HepG2 (cell line): Measurements from ENCODE around the gene CFI. TPM values are rescaled to one million over a fixed set of nuclear protein-coding genes. Genes with fewer than 3 reads are reported as not detected.
A peak's percentile ranks its signal among the peaks of the same experiment; 100 is the strongest.

Experiments
- ATAC-seq: fragments of 200-7000 bp; cut with Tn5 transposase; 3 replicates; pipeline ENCODE4 v1.9.1; 2020; ENCODE audit warnings: mild to moderate bottlenecking, moderate library complexity
- BruUV-seq: library from RNA; stranded (reverse); fragments of 400-500 nt; replicated peaks from 2 replicates; lab custom pipeline; 2021; lab: Mats Ljungman, UMichigan
- CTCF ChIA-PET: fragments of 300-600 bp; formaldehyde crosslinking; extraction: SDS; loops from one replicate; lab custom pipeline; 2021; ENCODE audit warnings: low total read pairs, inconsistent platforms, low intra/inter-chr PET ratio; lab: Yijun Ruan, JAX
- POLR2A ChIA-PET: fragments of 350-600 bp; sonication (Branson Sonifier 250); formaldehyde crosslinking; loops from one replicate; lab custom pipeline; 2020; ENCODE audit warnings: antibody characterized with exemption, inconsistent platforms; lab: Yijun Ruan, JAX
- DNase-seq: peaks from one replicate; pipeline ENCODE4 v3.0.0-alpha.2; 2015; ENCODE audit warnings: low spot score
- FAIRE-seq: peaks from 3 replicates; lab custom pipeline; 2011; peaks lifted over from hg19 to GRCh38; lab: Jason Lieb, UNC
- H2AFZ ChIP-seq: one replicate; pipeline ENCODE4 v1.6.1; 2011; ENCODE audit warnings: low read length, inconsistent platforms
- H3K27ac ChIP-seq: fragments of 300-600 bp; 3 replicates; pipeline ENCODE4 v1.8.0; 2011; ENCODE audit warnings: mixed run types, mild to moderate bottlenecking, mixed read lengths, low read length, inconsistent platforms; ENCODE audit not compliant: insufficient read depth; ENCODE audit errors: extremely low read length
- H3K27me3 ChIP-seq, 2 experiments: fragments of 200-600 bp in 1 of 2; 2 replicates in 1 of 2; 3 replicates in 1 of 2; pipeline versions ENCODE4 v1.6.0 to v1.8.0; 2011; ENCODE audit warnings: low read length in 2 of 2, mild to moderate bottlenecking in 2 of 2, moderate library complexity in 2 of 2, inconsistent platforms in 1 of 2; ENCODE audit not compliant: insufficient read depth in 2 of 2, control insufficient read depth in 1 of 2
- H3K36me3 ChIP-seq, 2 experiments: fragments of 200-600 bp in 1 of 2; replicated peaks in 1 of 2; 2 replicates in 1 of 2; 3 replicates in 1 of 2; pipeline versions ENCODE4 v1.5.1 to v1.8.0; 2011; ENCODE audit warnings: low read length in 2 of 2, inconsistent platforms in 1 of 2; ENCODE audit not compliant: insufficient read depth in 2 of 2, control insufficient read depth in 1 of 2
- H3K4me1 ChIP-seq: 2 replicates; pipeline ENCODE4 v1.5.1; 2012; ENCODE audit warnings: low read length, inconsistent platforms; ENCODE audit not compliant: insufficient read depth
- H3K4me2 ChIP-seq: 2 replicates; pipeline ENCODE4 v1.6.0; 2011; ENCODE audit warnings: low read depth, low read length, inconsistent platforms
- H3K4me3 ChIP-seq, 3 experiments: fragments of 200-600 bp in 1 of 3; sonication (generic), shearing (Covaris generic) in 1 of 3; replicated peaks in 1 of 3; 2 replicates each; pipeline ENCODE4 v1.5.1; 2011 to 2016; ENCODE audit warnings: low read length in 3 of 3, inconsistent platforms in 2 of 3, low read depth in 2 of 3, mild to moderate bottlenecking in 2 of 3, control low read depth in 1 of 3, mixed read lengths in 1 of 3; ENCODE audit not compliant: insufficient read depth in 1 of 3
- H3K79me2 ChIP-seq: one replicate; pipeline ENCODE4 v1.6.1; 2011; ENCODE audit warnings: low read length, inconsistent platforms; ENCODE audit not compliant: insufficient read depth
- H3K9ac ChIP-seq: 2 replicates; pipeline ENCODE4 v1.6.0; 2011; ENCODE audit warnings: mild to moderate bottlenecking, low read depth, low read length, inconsistent platforms; ENCODE audit not compliant: insufficient read depth
- H3K9me3 ChIP-seq: 2 replicates; pipeline ENCODE4 v1.5.1; 2012; ENCODE audit warnings: mild to moderate bottlenecking, low read length
- H4K20me1 ChIP-seq: 2 replicates; pipeline ENCODE4 v1.6.0; 2011; ENCODE audit warnings: inconsistent platforms, mild to moderate bottlenecking, low read length, moderate library complexity; ENCODE audit not compliant: insufficient read depth
- CEBPG ChIP-seq: IDR thresholded peaks from 2 replicates; pipeline ENCODE4 v1.6.1; 2016
- CTCF ChIP-seq: sonication (generic); formaldehyde crosslinking; IDR thresholded peaks from 2 replicates; pipeline ENCODE4 v1.5.0; 2020; ENCODE audit warnings: mild to moderate bottlenecking, missing genetic modification reagents, moderate library complexity
- FOXO4 ChIP-seq: sonication (generic); formaldehyde crosslinking; conservative IDR thresholded peaks from 2 replicates; pipeline ENCODE4 v1.8.1; 2023; ENCODE audit warnings: missing genetic modification reagents
- POLR2A ChIP-seq, 2 experiments: IDR thresholded peaks; 2 replicates each; pipeline ENCODE4 v1.6.1; 2011; ENCODE audit warnings: low read depth in 2 of 2, low read length in 2 of 2, mild to moderate bottlenecking in 1 of 2, moderate library complexity in 1 of 2; ENCODE audit not compliant: insufficient read depth in 1 of 2
- PRDM4 ChIP-seq: sonication (generic); formaldehyde crosslinking; IDR thresholded peaks from 2 replicates; pipeline ENCODE4 v1.9.0; 2021; ENCODE audit warnings: missing genetic modification reagents, borderline replicate concordance
- SIX1 ChIP-seq: sonication (generic); formaldehyde crosslinking; IDR thresholded peaks from 2 replicates; pipeline ENCODE4 v1.4.0; 2020; ENCODE audit warnings: missing genetic modification reagents, borderline replicate concordance
- SMC3 ChIP-seq: IDR thresholded peaks from 2 replicates; pipeline ENCODE4 v1.6.1; 2011; ENCODE audit warnings: low read length, improper control_type of control experiment
- STAG1 ChIP-seq: sonication (generic); formaldehyde crosslinking; IDR thresholded peaks from 2 replicates; pipeline ENCODE4 v1.4.0; 2020; ENCODE audit warnings: missing genetic modification reagents
- ZFAT ChIP-seq: sonication (generic); formaldehyde crosslinking; conservative IDR thresholded peaks from 2 replicates; pipeline ENCODE4 v1.8.1; 2023; ENCODE audit warnings: missing genetic modification reagents, inconsistent platforms
- ZNF513 ChIP-seq: sonication (generic); formaldehyde crosslinking; conservative IDR thresholded peaks from 2 replicates; pipeline ENCODE4 v1.5.0; 2020; ENCODE audit warnings: missing genetic modification reagents
- ZNF619 ChIP-seq: sonication (generic); formaldehyde crosslinking; IDR thresholded peaks from 2 replicates; pipeline ENCODE4 v1.4.0; 2020; ENCODE audit warnings: mild to moderate bottlenecking, missing genetic modification reagents
- ZNF891 ChIP-seq: sonication (generic); formaldehyde crosslinking; IDR thresholded peaks from 2 replicates; pipeline ENCODE4 v1.5.0; 2020; ENCODE audit warnings: mild to moderate bottlenecking, missing genetic modification reagents
- WGBS: methylation state at CpG from one replicate; pipeline ENCODE4 v1.1.6; 2017; ENCODE audit warnings: low lambda C conversion rate; 5-methylcytosine and 5-hydroxymethylcytosine counted together
- in situ Hi-C: cut with HindIII; loops from 2 replicates; pipeline ENCODE4 v1.10.0; 2017; ENCODE audit warnings: low pct_unique_long_range_greater_than_20kb; ENCODE audit not compliant: extremely low pct_ligation_motif_present
- intact Hi-C: fragments of 100-400 bp; cut with micrococcal nuclease; formaldehyde crosslinking; loops from one replicate; pipeline ENCODE4 v1.10.0; 2022; ENCODE audit not compliant: unreplicated experiment
- polyA plus RNA-seq, 8 experiments: library from polyadenylated mRNA; depleted of rRNA in 3 of 8; stranded (reverse) in 7 of 8; unstranded in 1 of 8; fragments of >200 nt; fragmentation: Illumina TruSeq in 4 of 8; extraction: Trizol in 4 of 8; gene quantifications; 2 replicates each; pipeline versions ENCODE4 v1.2.1 to v1.2.3, GENCODE V29; 2011 to 2016; ENCODE audit warnings: low read depth in 4 of 8, missing spikeins in 1 of 8, mixed read lengths in 1 of 8; ENCODE audit not compliant: insufficient read depth in 1 of 8
- total RNA-seq, 5 experiments: library from RNA; depleted of rRNA; stranded (reverse); fragments of >200 nt; fragmentation: Illumina TruSeq; extraction: Trizol; gene quantifications; 2 replicates each; pipeline ENCODE4 v1.2.3, GENCODE V29; 2016; ENCODE audit warnings: low read depth in 1 of 5

Gene CFI
- total and polyA plus RNA-seq, 2 of the 13 experiments (the other 11 are each of a cell fraction or from before 2014, with no cell fraction given): 284 to 337 TPM

GRCh38 chr4:109826719-109827118, 24.9 kb upstream of the CFI start:
- H2AFZ ChIP-seq: no peak overlapping the region
- CTCF ChIA-PET: interaction anchor here (1.2 to 1.4 kb wide), 2 partner anchors 123 to 399 kb away, joined by 3 read pairs; partner anchors contain the start of gene CASP6
- H3K4me1 ChIP-seq: no peaks in the 10 kb centered on the region
- POLR2A ChIA-PET: no interaction called here
- no peak overlapping the region for H3K4me2 ChIP-seq
- no peak overlapping the region for H3K27ac ChIP-seq
- H3K27me3 ChIP-seq: no peaks in the 10 kb centered on the region
- BruUV-seq: no TSS peak
- H3K9ac ChIP-seq: no peak overlapping the region
- H3K36me3 ChIP-seq: peaks cover 3 to 20% of the 10 kb centered on the region in 2 experiments; a peak in 4 of 5 replicates
- no peaks in the 10 kb centered on the region for H3K9me3 ChIP-seq
- DNase-seq: no peak
- no peaks in the 10 kb centered on the region; the same call in 1 of the 2 replicates for H4K20me1 ChIP-seq
- FAIRE-seq: peak; percentile 15
- TF ChIP-seq POLR2A (IDR thresholded peaks at IDR 0.05; ENCODE audit: insufficient read depth in 1 of 2, low read depth in 2 of 2, low read length in 2 of 2) (no peak), CTCF (CRISPR knock-in tag) (peak; percentile 38), ZNF891 (no peak), STAG1 (CRISPR knock-in tag) (peak; percentile 69), SIX1 (CRISPR knock-in tag) (no peak), SMC3 (0 out of 2 replicates have a peak, but pooled peaks have one; percentile 13)
- intact Hi-C loops (loop anchor here (1.0 to 5.0 kb wide), 2 partner anchors 151 to 404 kb away; no protein-coding TSS in a partner anchor), in situ Hi-C loops (no loop called here)
- H3K79me2 ChIP-seq: no peaks in the 10 kb centered on the region
- no peak overlapping the region for H3K4me3 ChIP-seq
- ATAC-seq: peak; percentile 57; the same call in 2 of the 3 replicates

GRCh38 chr4:109821185-109821584, 19.4 kb upstream of the CFI start:
- intact Hi-C loops: no loop called here
- 97% methylated on average over 2 of the region's 2 CpGs for WGBS
- no peak for FAIRE-seq
- H3K9ac ChIP-seq: no peak overlapping the region
- CTCF ChIA-PET: no interaction called here
- H4K20me1 ChIP-seq: no peaks in the 10 kb centered on the region
- H3K4me3 ChIP-seq: no peak overlapping the region
- peaks cover 46% of the 10 kb centered on the region for H3K4me1 ChIP-seq
- POLR2A ChIA-PET: no interaction called here
- no peaks in the 10 kb centered on the region for H3K9me3 ChIP-seq
- no peak overlapping the region for H2AFZ ChIP-seq
- H3K79me2 ChIP-seq: peaks cover 25% of the 10 kb centered on the region
- no peak for DNase-seq
- H3K4me2 ChIP-seq: no peak overlapping the region
- in situ Hi-C loops: loop anchor here (25.0 kb wide), 1 partner anchor 259 kb away; the partner anchor contains the start of gene MCUB
- peaks cover 9 to 57% of the 10 kb centered on the region in 2 experiments; a peak in 4 of 5 replicates for H3K36me3 ChIP-seq
- no peaks in the 10 kb centered on the region for H3K27me3 ChIP-seq
- H3K27ac ChIP-seq: no peak overlapping the region
- ATAC-seq: no peak
- no TSS peak for BruUV-seq
- no peak for TF ChIP-seq FOXO4 (CRISPR knock-in tag)
- TF ChIP-seq ZNF619 (CRISPR knock-in tag): no peak
- TF ChIP-seq CEBPG (CRISPR knock-in tag): no peak
- TF ChIP-seq ZNF513 (CRISPR knock-in tag): no peak
- TF ChIP-seq ZFAT: no peak
- no peak for TF ChIP-seq PRDM4
